ENCODE measurements around the gene SLC5A10.

GRCh38 chr17:18984273-18985114 lies 32.5 kb downstream of the SLC5A10 start:
- TF ChIP-seq CTCF (IDR thresholded peaks at IDR 0.05) (no peak), POLR2A (IDR thresholded peaks at IDR 0.05) (no peak)
